SKM-1 (cell line): Measurements from ENCODE around the gene FAM199X.

Experiments used
- DNase-seq: peaks from one replicate; lab custom pipeline; 2025; ENCODE audit not compliant: unreplicated experiment; lab: John Stamatoyannopoulos, UW

The FAM199X gene

DNA sequence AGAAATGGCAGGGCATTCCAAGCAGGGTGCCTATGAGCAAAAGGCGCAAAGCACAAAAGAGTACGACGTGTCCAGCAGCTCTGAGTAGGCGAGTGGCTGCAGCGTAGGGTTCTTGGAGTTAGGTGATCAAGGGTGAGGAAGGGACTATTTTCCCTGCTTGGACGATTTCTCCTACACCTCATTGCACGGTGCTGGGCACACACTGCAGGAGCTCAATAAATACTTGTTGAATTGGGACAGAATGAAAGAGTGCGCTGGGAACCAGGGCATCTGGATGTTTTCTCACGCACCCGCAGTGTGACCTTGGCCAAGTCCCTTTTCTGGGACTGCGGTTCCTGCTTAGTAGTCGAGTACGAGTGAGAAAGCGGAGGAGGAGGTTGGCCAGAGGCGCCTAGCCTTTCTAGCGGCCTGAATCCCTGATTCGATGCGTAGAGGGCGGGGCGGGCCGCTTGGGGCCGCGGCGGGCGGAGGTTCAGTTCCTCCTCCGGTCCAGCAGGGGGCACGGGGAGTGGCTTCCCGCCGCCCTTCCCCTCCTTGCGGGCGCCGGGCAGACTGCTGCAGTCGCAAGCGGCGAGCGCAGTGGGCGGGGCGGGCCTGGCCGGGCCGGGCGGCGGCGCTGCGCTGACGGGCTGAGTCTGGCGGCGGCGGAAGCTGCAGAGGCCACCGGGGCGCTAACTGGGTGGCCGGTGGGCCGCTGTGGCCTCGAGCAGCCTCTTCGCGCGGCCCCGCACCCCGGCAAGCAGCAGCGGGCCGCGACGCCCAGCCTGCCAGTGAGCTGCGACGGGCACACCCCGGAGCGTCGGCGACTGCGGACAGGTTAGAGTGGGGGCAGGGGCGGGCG, at the start of gene FAM199X:
Gene FAM199X, plus strand, starts transcription at position 560 of the 841 bp plus-strand sequence. CDS start 333 bp downstream, outside the sequence.
- peak; percentile 59 for DNase-seq

DNA sequence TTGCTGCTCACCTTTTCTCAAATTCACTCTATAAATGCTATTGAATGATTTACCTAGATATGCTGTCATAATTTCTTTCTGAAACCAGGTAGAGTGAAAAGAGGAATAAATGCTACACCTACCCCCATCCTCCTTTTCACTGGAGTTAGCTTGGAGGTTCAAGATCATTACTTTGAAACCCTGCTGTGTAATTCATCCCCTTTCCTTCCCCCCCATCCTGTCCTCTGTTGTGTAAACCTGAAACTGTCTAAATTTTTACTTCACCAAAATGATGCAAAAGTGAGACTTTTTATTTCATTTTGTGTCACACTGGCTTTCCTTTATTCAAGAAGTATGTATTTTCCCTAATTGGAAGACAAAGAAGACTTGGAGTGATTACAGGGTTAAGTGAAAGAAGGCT, 48.5 kb upstream of the FAM199X start:
- no peak for DNase-seq

DNA sequence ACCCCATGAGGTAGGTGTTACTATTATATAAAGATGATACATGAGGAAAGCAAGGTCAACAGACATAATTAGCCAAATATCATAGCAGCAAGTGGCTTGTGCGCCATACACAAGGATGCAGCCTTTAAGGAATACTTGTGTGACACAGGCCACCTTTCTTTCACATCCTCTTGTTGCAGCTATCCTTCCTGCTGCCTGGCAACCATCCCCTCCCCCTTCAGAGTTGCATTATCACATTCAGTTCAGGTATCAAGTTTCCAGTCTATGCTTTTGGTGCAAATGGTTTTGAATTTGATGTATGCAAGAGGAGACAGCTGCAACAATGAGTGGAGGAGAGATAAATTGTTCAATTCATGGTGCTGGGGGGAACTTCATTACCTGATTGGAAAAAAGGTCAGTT, 47.5 kb upstream of the FAM199X start:
- DNase-seq = no peak

DNA sequence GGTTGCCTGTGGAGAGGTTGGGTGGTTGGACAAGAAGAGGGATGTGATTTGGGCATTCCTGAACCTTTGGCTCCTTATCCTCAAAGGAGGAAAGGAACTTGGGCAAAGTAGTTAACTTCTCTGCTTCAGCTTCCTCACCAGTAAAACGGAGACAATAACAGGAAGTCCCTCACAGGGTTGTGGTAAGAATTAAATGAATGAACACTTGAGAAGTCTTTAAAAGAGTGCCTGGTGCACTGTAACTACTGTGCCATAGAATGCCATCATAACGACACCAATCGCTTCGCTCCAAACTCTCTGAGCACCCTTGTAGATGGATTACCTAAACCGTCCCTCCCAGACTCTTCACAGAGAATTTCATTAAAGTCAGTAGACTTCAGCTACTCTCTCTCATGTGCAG, 43.4 kb upstream of the FAM199X start:
- DNase-seq = peak; percentile 2

DNA sequence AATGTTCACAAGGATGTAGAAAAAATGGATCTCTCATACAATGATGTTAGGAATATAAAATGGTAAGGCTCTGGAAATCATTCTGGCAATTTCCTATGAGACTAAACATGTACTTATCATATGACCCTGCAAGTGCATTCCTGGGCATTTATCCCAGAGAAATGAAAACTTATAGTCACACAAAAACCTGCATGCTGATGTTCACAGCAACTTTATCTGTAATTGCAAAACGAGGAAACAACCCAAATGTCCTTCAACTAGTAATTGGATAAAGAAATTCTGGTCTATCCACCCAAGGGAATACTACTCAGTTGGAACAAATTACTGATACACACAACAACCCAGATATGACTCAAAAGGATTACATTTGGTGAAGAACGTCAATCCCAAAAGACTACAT, 39.4 kb upstream of the FAM199X start:
- no peak for DNase-seq

DNA sequence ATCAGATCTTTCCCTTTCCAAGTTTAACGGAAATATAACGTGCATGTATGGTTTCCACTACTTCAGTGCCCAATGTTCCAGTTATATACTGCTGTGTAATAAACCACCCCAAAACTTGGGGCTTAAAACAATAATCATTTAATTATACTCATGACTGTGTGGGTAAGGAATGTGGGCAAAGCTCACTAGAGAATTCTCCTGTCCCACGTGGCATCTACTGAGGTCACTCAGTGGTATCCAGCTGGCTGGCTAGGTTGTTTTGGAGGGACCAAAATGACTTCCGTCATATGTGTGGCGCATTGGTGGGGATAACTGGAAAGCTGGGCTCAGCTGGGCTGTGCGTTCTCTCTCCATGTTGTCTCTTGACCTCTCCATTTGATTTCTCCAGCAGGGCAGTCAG, 35.4 kb upstream of the FAM199X start:
- DNase-seq = no peak

DNA sequence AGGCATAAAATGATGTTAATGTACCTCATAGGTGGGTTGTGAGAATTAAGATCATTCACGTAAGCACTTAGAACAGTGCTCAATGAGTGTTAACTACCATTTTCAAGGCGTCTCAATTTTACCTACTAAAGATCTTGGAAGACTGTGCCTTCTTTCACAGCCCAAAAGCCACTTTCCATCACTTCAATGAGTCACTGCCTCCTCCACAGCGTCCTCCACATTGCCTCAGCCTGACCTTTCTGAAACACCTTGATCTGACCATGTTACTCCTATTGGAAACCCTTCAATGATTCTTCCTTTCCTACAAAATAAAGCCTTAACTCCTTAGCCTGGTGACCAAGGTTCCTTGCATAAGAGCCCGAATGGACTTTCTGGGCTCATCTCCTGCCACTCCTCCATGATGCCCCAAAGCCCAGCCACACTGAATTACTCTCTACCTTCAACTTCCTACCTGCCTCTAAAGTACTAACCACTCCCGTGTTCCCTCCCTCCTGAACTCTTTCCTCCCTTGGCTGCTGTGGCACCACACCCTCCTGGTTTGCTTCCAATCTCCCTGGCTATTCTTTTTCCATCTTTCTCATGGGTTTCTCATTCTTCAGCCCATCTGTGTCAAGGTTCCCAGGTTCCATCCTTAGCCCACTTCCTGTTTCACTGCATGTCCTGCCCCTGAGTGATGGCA, 31.5 kb upstream of the FAM199X start:
- no peak for DNase-seq

DNA sequence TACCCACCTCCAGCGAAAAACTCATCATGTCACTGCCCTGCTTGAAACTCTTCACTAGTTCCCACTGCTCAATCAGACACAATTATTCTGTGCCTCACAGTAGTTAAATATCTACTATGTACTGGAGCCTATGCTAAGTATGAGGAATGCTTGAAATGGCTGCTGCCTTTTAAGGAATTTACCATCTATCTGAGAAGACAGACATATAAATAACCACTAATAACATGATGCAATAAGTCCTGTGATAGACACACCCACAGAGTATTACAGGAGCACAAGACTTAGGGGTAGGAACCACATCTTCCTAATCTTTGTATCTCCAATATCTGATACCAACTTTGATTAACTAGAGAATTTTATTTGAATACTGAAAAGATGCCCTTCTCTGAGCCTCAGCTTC, 30.6 kb upstream of the FAM199X start:
- DNase-seq = no peak

DNA sequence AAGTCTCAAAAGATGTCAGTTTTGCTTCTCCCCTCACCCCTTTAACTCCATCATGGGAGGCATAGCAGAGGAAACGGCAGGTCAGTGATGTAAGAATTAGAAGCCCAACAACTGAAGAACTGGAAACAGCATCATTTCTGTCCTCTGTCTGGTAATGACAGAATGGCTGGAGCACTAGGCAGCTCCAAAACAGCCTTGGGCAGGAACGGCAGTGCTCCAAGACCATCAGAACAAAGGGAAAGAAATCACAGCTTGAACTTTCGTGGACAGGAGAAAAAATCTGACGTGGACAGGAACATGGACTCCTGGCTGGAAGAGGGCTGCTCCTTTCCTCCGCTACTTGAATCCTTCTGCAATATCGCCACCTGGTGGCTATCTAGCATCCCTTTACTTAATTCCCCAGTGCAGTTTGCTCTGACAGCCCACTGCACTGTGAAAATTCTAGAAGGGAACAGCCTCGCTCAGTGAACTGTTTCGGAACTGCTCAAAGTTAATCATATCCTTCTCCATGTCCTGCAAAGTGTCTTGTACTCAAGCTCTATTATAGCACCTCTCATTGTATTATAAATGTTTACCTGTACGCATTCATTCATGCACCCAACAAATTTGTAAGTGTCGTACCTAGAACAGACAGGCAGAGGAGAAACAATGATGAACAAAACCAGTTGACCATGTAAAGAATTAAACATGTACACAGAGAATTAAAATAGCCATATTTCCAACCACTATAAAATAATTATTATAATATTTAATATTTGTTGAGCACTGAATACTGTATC, 29.8 kb upstream of the FAM199X start:
- peak; percentile 6 for DNase-seq

DNA sequence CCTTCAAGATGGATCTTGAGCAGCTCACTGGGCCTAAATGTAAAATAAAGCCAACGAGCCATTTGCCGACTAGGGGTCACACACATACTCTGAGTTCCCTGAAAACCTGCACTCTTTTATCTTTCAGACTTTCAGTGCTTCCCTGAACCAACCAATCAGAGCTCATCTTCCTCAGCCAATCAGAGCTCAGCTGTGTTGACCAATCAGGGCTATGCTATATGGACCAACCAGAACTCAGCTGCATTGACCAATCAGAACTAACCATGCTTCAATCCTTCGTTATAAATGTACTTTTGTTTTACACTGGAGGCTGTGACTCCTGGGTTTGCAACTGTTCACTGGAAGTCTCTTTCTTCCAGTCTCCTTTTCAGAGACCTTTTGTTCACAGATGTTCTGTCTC, 28.8 kb upstream of the FAM199X start:
- no peak for DNase-seq

DNA sequence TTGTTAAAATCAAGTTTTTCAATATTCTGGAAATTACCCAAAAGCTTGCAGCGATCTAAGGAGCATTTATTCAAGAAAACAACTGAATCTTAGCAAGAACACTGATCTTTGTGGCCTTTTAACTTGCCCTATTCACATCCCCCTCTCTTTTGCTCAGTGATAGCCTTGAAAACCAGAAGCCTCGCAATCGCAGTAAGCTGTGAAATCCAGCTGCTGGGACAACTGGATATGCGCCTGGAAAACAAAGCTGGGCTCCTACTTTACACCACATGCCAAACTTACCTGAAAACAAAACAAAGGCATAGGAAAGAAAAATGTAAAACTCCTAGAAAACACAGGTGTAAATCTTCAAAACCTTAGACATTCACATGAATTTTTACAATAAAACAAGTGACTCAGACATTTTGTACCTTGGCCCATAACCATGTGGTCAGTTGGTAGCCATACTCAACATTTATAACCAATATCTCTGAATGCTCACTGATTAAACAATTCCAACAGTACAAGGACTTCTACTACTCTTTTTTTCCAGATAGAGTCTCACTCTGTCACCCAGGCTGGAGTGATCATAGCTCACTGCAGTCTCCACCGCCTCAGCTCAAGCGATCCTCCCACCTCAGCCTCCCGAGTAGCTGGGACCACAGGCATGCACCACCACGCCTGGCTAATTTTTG, 25.0 kb upstream of the FAM199X start:
- no peak for DNase-seq

DNA sequence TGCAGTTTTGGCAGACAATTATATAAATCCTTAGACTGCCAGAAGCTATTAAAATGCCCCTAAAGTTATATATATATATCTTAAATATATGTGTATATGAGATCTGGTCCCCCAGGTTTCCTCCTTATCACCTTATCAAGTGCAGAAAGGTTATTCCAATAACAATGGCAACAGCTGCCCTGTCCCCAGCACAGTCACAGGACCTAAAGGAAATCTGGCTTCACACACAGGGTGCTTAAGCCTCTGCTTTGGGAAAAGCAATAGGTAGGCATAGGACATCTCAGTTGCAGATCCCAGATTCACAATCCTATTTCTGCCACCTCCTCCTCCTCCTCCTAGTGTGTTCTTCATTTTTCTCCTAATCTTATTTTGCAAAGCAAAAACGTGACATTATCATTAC, 15.2 kb upstream of the FAM199X start:
- no peak for DNase-seq

DNA sequence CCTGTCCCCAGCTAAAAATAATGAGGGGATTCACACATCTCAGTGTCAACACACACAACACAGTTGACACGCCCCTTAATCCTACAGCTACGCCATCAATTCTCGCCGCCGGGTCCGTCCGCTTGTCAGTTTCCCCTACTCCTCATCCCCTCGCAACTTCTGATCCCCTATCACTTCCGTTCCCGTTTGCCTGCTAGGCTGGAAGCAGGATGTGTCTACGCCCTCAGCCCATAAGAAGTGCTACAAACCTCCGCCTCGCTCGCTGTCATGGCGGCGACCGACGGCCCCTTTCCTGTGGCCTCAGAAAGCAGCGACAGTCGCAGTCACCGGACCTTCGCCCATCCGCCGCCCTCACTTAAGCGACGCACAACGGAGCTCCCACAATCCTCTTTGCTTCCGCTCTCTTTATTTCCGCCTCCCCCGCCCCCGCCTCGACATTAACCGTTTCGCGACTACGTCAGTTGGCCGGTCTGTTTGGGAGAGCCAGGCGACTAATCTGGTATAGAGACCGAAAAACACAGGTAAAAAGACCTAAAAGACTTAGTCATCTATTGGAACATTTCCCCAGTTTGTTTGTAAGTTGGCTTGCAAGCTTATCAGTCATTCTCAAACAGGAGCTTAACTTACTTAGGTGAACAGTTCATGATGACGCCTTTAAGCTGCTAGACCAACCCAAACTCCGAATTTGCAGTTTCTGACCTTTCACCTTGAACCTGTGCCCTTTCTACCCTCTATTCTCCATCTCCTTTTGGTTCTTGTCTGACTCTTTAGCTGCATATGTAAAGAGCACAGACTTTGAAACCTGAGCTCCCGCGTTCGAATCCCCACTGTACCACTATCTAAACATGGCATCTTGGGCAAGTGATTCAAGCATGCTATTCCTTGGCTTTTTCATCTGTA, 9.4 kb upstream of the FAM199X start, which contains the start of gene SLC25A53:
Gene SLC25A53, minus strand, starts transcription at position 380 of the 900 bp plus-strand sequence. CDS start 51,752 bp downstream, outside the sequence.
- DNase-seq = peak; percentile 71

DNA sequence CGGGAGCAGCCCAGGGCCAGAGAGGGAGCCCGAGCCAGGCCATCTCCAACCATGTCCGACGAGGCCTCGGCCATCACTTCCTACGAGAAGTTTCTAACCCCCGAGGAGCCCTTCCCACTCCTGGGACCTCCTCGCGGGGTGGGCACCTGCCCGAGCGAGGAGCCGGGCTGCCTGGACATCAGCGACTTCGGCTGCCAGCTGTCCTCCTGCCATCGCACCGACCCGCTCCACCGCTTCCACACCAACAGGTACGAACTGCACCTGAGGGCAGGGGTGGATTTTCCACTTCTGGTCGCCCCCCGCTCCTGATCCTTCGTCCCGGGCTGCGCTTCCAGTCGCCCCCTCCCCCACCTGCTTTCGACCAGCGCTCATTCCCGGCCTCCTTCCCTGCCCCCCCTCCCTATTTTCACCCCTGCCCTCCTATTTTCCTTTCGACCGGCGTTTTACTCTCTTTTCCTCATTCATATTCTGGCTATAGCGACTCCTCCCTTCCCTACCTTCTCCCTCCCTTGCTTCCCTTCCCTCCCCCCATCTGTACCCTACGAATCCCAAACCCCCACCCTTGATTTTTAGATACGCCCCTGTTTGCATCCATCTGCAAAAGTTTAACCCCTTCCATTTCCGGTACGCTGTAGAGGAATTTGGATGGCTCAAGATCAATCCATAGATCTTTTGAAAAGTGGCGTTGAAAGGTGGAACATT, 633 bp downstream of the FAM199X start:
- no peak for DNase-seq

DNA sequence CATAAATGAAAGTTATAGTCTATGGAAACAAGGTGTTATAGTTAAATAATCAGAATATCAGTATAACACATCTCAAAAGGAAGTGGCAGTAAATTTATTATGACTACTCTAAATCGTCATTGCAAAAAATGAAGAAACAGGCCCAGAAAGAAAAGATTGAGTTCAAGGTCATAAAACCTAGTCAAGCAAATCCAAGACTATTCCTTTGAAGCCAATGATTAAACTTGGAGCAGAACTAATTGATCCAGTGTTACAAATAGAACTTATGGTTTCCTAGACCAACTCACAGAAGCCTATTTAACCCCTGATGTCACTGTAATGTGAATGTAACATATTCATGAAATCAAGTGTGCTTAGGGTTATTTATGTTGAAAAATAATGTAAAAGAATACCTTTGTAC, 1.9 kb downstream of the FAM199X start:
- no peak for DNase-seq

DNA sequence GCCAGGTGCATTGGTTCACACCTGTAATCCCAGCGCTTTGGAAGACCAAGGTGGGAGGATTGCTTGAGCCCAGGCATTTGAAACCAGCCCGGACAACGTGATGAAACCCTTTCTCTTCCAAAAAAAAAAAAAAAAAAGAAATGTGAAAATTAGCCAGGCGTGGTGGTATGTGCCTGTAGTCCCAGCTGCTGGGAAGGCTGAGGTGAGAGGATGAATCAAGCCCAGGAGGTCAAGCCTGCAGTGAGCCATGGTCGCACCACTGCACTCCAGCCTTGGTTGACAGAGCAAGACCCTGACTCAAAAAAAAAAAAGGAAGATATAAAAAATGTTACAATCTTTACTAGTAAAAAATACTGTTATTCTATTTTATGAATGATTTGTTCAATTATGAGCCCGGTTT, 5.9 kb downstream of the FAM199X start:
- DNase-seq = no peak

DNA sequence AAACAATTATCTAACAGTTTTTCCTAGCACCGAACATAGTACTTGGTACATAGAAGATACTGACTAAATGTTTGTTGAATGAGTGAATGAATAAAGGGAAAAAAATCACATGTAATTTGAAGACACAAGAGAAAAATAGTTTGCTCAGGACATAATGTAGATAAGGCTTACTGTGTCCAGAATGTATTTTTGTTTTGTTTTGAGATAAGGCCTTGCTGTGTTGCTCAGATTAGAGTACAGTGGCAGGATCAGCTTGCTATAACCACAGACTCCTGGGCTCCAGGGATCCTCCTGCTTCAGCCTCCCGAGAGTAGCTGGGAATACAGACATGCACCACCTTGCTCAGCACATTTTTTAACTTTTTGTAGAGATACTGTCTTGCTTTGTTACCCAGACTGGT, 6.5 kb downstream of the FAM199X start:
- no peak for DNase-seq

DNA sequence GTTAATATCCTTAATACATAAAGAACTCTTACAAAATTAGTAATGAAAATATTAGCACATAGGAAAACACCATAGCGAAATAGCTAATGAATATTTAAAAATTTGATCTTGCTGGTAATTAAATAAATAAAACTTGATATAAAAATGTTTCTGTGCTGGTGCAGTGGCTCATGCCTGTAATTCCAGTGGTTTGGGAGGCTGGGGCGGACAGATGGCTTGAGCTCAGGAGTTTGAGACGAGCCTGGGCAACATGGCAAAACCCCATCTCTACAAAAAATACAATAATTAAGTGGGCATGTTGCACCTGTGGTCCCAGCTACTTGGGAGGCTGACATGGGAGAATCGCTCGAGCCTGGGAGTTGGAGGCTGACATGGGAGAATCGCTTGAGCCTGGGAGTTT, 7.6 kb downstream of the FAM199X start:
- DNase-seq = no peak

DNA sequence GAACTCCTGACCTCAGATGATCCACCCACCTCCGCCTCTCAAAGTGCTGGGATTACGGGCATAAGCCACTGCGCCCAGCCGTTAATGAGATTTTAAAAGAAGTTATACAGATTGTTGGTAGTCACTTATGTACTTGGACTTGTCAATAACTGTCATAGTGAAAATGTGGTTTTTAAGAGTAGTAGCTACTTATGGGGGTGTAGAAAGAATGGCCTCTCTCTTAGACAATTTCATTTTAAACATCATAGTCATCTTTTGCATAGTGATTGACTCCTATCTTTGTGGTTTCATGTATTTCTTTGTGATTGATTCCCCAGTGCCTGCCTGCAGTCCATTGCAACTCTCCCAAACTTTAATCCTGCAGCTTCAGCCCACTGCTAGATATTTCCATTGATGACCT, 17.4 kb downstream of the FAM199X start:
- DNase-seq = no peak
